Measurements from ENCODE around the gene FBXL12.
"Not testable (repeated sequence)": the region's sequence is repeated elsewhere in the genome, so short reads cannot be mapped to it uniquely, and the experiment has no call there.

Gene FBXL12

DNA sequence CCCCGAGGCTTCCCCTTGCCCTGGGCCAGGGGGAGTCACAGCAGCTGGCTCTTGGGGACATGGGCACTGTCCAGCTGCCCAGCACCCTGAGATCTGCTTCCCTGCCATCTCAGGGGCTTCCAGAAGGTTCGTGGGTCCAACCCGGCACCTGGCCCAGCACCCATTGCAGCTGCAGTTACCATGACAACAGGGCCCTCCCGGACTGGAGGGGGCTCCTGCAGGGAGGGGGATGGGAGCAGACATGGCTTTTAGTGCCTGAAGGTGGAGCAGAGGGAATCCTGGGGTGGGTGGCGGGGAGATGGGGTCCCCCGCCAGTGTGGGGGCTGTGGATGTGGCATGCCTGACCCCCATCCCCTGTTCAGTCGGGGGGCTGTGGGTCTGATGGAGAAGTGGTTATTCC lies 30.9 kb upstream of the FBXL12 start:
- Mint-ChIP-seq H3K4me3 (no peak overlapping the region), H3K27me3 (no peaks in the 10 kb centered on the region), H3K27ac (peak overlapping the region in 1 of 2 donors; percentile 23), H3K4me1 (ENCODE audit: low read depth in 2 of 2) (peaks cover 10 to 30% of the 10 kb centered on the region in 2 donors), H3K36me3 (ENCODE audit: insufficient read depth) (peaks cover 6% of the 10 kb centered on the region), H3K9me3 (no peaks in the 10 kb centered on the region)
- DNase-seq: no peak
- no peak for ATAC-seq (replicated peaks)

DNA sequence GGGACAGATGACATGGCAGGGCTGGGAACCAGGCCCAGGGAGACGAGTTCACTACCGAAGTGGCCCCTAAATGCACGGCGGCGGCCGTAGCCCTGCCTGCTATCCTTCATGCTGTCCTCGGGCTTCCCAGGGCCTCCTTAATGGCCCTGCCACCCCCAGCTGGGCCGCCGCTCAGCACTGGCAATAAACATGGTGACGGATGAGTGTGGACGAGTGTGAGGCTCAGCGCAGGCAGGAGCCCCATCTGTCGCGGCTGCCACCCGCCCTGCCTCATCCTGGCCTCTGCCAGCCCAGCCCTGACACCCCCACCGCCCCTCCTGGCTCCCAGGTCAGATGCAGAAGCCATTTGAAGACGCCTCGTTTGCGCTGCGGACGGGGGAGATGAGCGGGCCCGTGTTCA lies 29.9 kb upstream of the FBXL12 start:
- H3K36me3 Mint-ChIP-seq (ENCODE audit: insufficient read depth): peaks cover 7% of the 10 kb centered on the region
- H3K9me3 Mint-ChIP-seq: no peaks in the 10 kb centered on the region
- H3K27ac Mint-ChIP-seq: peak overlapping the region in 1 of 2 donors; percentile 65
- no peaks in the 10 kb centered on the region for H3K27me3 Mint-ChIP-seq
- peaks cover 10 to 25% of the 10 kb centered on the region in 2 donors for H3K4me1 Mint-ChIP-seq (ENCODE audit: low read depth in 2 of 2)
- DNase-seq: no peak
- ATAC-seq (replicated peaks): no peak
- no peak overlapping the region for H3K4me3 Mint-ChIP-seq

DNA sequence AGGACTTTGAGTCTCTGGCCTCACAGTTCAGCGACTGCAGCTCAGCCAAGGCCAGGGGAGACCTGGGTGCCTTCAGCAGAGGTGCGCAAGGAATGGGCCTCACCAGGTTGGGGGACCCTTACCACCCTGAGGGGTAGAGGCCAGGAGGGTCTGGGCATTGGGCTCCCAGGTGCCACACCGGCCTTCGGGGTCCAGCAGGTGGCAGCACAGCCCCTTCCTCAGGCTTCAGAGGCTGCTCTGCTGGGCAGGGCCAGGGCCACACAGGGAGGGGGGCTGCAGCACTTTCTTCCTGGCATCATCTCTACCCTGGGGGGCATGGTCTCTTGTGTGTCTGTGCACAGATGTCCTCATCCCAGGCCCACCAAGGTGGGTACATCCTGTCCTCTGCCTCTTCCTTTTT lies 29.2 kb upstream of the FBXL12 start:
- no peaks in the 10 kb centered on the region for H3K27me3 Mint-ChIP-seq
- H3K36me3 Mint-ChIP-seq (ENCODE audit: insufficient read depth): peaks cover 5% of the 10 kb centered on the region
- peak overlapping the region; percentile 29 to 65 for H3K27ac Mint-ChIP-seq
- no peak overlapping the region for H3K4me3 Mint-ChIP-seq
- H3K4me1 Mint-ChIP-seq (ENCODE audit: low read depth in 2 of 2): peaks cover 10 to 23% of the 10 kb centered on the region in 2 donors
- no peaks in the 10 kb centered on the region for H3K9me3 Mint-ChIP-seq
- ATAC-seq (replicated peaks) (peak; percentile 51), DNase-seq (peak in 2 of 3 experiments; percentile 26 to 27)

DNA sequence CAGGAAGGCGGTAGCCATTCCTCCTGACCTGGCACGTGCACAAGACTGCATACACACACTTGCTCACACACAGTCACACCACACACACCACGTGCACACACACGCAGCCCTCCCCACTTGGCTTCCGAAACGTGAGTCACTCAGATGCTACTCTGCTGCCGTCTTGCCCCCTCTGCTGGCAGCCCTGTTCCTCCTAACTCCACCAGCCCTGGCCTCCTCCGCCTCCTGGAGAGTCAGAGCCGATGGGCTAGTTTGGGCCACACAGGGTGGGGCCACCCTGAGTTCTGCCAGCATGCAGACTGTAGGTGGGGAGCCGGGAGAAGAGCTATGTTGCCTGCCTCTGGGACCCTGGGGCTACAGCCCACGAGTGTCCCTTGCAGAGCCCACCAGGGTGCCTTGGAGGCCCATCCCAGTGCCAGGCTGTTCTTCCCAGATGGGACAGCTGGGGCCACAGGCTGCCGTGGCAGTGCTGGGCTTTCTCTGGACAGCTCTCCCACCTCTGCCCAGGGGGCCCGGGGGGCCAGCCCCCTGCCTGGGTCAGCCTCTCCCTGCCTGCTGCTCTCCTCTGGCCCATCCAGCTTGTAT lies 28.3 kb upstream of the FBXL12 start:
- DNase-seq (no peak), ATAC-seq (replicated peaks) (peak; percentile 22)
- peaks cover 2% of the 10 kb centered on the region for H3K36me3 Mint-ChIP-seq (ENCODE audit: insufficient read depth)
- H3K9me3 Mint-ChIP-seq: no peaks in the 10 kb centered on the region
- H3K4me3 Mint-ChIP-seq: no peak overlapping the region
- no peaks in the 10 kb centered on the region for H3K27me3 Mint-ChIP-seq
- H3K4me1 Mint-ChIP-seq (ENCODE audit: low read depth in 2 of 2): peaks cover 10 to 26% of the 10 kb centered on the region in 2 donors
- H3K27ac Mint-ChIP-seq: peak overlapping the region in 1 of 2 donors; percentile 65

DNA sequence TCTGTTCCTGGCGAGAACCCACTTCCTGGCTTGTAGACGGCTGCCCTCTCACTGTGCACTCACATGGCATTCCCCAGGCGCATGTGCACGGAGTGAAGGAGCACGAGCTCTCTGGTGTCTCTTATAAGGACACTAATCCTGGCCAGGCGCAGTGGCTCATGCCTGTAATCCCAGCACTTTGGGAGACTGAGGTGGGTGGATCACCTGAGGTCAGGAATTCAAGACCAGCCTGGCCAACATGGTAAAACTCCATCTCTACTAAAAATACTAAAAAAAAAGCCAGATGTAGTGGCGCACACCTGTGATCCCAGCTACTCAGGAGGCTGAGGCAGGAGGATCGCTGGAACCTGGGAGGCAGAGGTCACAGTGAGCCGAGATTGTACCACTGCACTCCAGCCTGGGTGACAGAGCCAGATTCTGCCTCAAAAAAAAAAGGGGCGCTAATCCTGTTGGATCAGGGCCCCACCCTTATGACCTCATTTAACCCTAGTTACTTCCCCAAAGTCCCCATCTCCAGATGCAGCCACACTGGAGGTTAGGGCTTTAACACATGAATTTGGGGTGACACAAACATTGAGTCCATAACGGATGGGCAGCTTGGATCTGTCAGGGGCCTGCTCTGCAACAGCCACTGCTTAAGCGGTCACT lies 24.9 kb upstream of the FBXL12 start:
- H3K9me3 Mint-ChIP-seq; DNase-seq; H3K27ac Mint-ChIP-seq; H3K27me3 Mint-ChIP-seq; ATAC-seq (replicated peaks); H3K4me3 Mint-ChIP-seq: not testable (repeated sequence)
- H3K36me3 Mint-ChIP-seq (ENCODE audit: insufficient read depth): peaks cover 28% of the 10 kb centered on the region
- H3K4me1 Mint-ChIP-seq (ENCODE audit: low read depth in 2 of 2): peaks cover 20 to 28% of the 10 kb centered on the region in 2 donors

DNA sequence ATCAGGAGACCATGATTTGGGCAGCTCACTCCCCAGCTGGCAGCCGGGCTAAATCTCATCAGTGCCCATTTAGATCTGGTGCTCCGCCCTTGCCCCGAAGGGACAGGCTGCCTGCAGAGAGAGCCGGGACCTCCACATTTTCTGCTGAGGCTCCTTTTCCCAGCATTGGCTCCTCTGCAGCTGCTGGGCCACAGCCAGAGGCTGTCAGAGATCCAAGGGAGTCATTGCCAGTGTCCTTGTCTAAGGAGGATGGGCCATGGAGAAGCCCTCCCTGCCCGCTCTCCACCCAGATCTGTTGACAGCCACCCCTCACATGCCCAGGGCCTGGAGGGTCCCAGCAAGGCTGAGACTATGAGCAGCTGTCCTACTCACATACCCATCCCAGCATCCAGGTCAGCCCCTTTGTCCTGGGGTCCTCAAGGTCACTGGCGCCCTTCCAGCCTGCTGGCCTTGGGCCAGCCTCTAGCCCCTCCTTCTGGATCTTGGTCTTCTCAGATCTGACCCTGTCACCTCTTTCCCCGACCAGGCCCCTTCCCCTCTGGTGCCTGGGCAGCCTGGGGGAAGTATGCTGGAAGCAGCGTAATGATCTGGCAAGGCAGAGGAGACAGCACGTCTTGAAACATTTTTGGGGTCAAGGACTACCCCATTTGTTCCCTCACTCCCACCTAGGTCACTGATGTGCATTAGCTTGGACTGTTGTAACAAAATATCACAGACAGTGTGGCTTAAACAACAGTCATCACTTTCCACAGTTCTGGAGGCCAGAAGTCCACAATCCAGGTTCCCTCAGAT lies 24.2 kb upstream of the FBXL12 start:
- H3K9me3 Mint-ChIP-seq: no peaks in the 10 kb centered on the region
- H3K4me1 Mint-ChIP-seq (ENCODE audit: low read depth in 2 of 2): peaks cover 18 to 28% of the 10 kb centered on the region in 2 donors
- peaks cover 29% of the 10 kb centered on the region for H3K36me3 Mint-ChIP-seq (ENCODE audit: insufficient read depth)
- H3K27me3 Mint-ChIP-seq: no peaks in the 10 kb centered on the region
- DNase-seq (no peak), ATAC-seq (replicated peaks) (no peak)
- H3K4me3 Mint-ChIP-seq: no peak overlapping the region
- no peak overlapping the region for H3K27ac Mint-ChIP-seq

DNA sequence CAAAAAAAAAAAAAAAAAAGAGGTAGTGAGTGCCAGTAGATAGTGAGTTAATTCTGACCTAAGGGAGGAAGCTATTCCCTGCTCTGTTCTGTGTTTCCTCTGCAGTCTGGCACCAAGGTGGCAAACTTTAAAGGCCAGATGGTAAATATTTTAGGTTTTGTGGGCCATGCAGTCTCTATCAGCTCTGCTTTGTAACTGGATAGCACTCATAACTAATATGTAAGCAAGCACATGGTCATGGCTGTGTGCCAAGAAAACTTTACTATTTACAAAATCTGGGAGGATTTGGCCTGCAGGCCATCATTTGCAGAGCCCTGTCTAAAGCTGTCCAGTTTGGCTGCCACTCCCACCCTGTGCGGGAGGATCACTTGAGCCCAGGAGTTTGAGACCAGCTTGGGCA lies 20.5 kb upstream of the FBXL12 start:
- Mint-ChIP-seq H3K27me3 (no peaks in the 10 kb centered on the region), H3K27ac (no peak overlapping the region), H3K9me3 (no peaks in the 10 kb centered on the region), H3K36me3 (ENCODE audit: insufficient read depth) (peaks cover 40% of the 10 kb centered on the region), H3K4me1 (ENCODE audit: low read depth in 2 of 2) (peaks cover 24 to 25% of the 10 kb centered on the region in 2 donors), H3K4me3 (no peak overlapping the region)
- no peak for DNase-seq
- no peak for ATAC-seq (replicated peaks)

DNA sequence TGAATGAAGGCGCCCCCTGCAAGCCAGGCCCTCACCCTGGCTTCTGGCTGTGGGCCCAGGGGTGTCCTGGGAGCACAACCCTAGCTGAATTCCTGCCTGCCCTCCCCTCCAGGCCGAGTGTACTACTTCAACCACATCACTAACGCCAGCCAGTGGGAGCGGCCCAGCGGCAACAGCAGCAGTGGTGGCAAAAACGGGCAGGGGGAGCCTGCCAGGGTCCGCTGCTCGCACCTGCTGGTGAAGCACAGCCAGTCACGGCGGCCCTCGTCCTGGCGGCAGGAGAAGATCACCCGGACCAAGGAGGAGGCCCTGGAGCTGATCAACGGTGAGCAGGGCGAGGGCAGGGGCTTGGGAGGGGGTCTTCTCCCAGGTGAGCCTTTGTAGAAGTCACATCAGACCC lies 19.4 kb upstream of the FBXL12 start:
- Mint-ChIP-seq H3K9me3 (no peaks in the 10 kb centered on the region), H3K36me3 (ENCODE audit: insufficient read depth) (peaks cover 43% of the 10 kb centered on the region), H3K4me3 (no peak overlapping the region), H3K27me3 (no peaks in the 10 kb centered on the region), H3K4me1 (ENCODE audit: low read depth in 2 of 2) (peaks cover 25 to 27% of the 10 kb centered on the region in 2 donors), H3K27ac (no peak overlapping the region)
- DNase-seq: no peak
- no peak for ATAC-seq (replicated peaks)

DNA sequence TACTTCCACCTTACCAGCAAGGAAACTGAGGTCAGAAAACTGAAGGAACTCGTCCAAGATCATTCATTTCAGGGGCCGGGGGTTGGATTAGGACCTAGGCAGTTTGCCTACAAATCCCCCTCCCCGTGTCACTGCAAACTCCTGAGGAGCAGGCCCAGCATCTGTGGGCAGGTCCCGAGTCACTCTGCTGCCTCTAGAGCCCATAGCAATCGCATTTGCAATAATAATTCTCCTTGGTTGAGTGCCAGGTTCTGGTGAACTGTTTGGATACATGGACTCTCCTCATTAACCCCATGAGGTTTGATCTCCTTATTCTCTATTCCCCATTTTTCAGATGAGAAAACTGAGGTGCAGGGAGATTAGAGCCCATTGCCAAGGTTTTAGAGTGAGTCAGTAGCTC lies 17.1 kb upstream of the FBXL12 start:
- Mint-ChIP-seq H3K9me3 (no peaks in the 10 kb centered on the region), H3K27ac (peak overlapping the region; percentile 68 to 96), H3K27me3 (no peaks in the 10 kb centered on the region), H3K36me3 (ENCODE audit: insufficient read depth) (peaks cover 37% of the 10 kb centered on the region), H3K4me3 (peak overlapping the region; percentile 87 to 89), H3K4me1 (ENCODE audit: low read depth in 2 of 2) (peaks cover 16 to 17% of the 10 kb centered on the region in 2 donors)
- no peak for ATAC-seq (replicated peaks)
- no peak for DNase-seq

DNA sequence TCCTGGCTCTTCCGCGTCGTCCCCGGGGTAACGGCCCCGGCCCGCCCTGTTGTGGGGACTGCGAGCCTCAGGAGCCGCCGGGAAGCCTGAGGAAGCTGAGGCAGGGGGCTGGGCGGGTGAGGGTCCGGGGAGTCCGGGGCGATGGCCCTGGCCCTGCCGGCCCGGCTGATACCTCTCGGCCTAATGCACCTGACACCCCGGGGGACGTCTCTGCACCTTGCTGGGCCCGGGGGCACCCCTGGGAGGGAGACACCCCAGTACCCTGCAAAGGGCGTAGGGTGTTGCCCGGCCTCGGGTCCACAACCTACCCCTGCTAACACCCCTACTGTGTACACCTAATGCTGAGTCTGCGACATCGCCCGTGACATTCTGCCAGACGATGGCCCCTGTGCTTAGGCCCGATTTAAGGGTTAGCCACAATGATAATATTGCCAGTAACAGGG lies 16.6 kb upstream of the FBXL12 start:
- H3K27me3 Mint-ChIP-seq: no peaks in the 10 kb centered on the region
- no peak for DNase-seq
- ATAC-seq (replicated peaks): no peak
- H3K4me1 Mint-ChIP-seq (ENCODE audit: low read depth in 2 of 2): peaks cover 16 to 17% of the 10 kb centered on the region in 2 donors
- peak overlapping the region; percentile 87 to 89 for H3K4me3 Mint-ChIP-seq
- H3K27ac Mint-ChIP-seq: peak overlapping the region; percentile 86 to 96
- H3K36me3 Mint-ChIP-seq (ENCODE audit: insufficient read depth): peaks cover 36% of the 10 kb centered on the region
- H3K9me3 Mint-ChIP-seq: no peaks in the 10 kb centered on the region

DNA sequence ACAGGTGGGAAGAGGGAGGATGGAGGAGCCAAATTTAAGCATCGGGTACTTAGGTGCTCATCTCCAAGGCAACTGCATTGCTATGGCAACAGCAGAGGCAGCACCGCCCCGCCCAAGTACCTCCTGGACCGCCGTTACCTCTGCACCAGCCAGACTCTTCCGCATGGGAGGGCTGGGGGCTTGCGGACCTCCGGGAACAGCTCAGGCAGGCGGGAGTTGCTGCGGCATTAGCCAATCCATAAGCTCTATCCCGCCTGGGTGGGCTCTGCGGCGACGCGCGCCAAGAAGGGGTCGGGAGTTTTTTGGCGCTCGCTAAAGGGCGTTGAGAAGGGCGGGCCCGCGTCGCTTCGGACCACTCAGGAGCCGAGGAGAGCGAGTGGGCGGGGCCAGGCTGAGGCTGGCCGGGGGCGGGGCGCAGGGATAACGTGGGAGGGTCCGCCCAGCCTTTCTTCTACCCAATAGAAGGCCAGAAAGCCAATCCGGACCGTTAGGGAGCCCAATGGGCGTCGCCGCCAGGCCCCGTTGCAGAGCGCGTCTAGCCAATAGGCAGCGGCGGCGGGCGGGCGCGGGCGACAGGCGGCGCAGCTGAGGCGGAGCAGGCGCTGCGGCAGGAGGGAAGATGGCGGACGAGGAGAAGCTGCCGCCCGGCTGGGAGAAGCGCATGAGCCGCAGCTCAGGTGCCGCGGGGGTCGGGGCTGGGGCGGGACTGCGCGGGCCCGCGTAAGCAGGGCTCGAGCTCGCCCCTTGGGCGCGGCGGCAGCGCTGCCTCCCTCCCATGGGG lies 16.0 kb upstream of the FBXL12 start, which contains the start of gene PIN1:
Gene PIN1, plus strand, starts transcription at position 593 of the 781 bp plus-strand sequence. Its CDS starts 27 bp downstream, at position 620.
- no peaks in the 10 kb centered on the region for H3K27me3 Mint-ChIP-seq
- H3K36me3 Mint-ChIP-seq (ENCODE audit: insufficient read depth): peaks cover 35% of the 10 kb centered on the region
- H3K27ac Mint-ChIP-seq: peak within 1 kb of the TSS; percentile 86 to 96
- H3K4me1 Mint-ChIP-seq (ENCODE audit: low read depth in 2 of 2): peaks cover 16 to 17% of the 10 kb centered on the region in 2 donors
- no peaks in the 10 kb centered on the region for H3K9me3 Mint-ChIP-seq
- H3K4me3 Mint-ChIP-seq: peak within 1 kb of the TSS; percentile 87 to 89
- DNase-seq (peak; percentile 99), ATAC-seq (replicated peaks) (peak; percentile 94)

DNA sequence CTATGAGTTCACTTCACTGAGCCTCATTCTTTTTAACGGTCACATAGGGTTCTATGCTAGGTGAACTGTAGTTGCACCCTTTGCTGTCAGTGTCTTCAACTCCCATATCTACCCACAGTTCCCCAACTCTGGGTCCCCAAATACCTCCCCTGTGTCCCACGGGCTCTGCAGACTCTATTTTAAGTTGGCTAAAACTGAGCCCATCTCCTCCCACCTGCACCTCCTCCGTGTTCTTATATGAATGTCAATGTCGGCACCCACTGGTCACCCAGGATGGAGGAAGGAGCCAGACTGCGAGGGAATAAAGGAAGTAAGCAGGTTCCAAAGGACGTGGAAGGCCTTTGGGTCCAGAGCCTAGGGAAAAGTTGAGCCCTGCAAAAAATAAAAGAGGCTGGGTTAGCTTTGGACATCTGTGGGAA lies 15.4 kb upstream of the FBXL12 start:
- H3K36me3 Mint-ChIP-seq (ENCODE audit: insufficient read depth): peaks cover 33% of the 10 kb centered on the region
- peak overlapping the region; percentile 87 to 89 for H3K4me3 Mint-ChIP-seq
- peaks cover 16 to 17% of the 10 kb centered on the region in 2 donors for H3K4me1 Mint-ChIP-seq (ENCODE audit: low read depth in 2 of 2)
- DNase-seq: no peak
- no peaks in the 10 kb centered on the region for H3K9me3 Mint-ChIP-seq
- no peaks in the 10 kb centered on the region for H3K27me3 Mint-ChIP-seq
- H3K27ac Mint-ChIP-seq: peak overlapping the region; percentile 86 to 96
- ATAC-seq (replicated peaks): no peak

DNA sequence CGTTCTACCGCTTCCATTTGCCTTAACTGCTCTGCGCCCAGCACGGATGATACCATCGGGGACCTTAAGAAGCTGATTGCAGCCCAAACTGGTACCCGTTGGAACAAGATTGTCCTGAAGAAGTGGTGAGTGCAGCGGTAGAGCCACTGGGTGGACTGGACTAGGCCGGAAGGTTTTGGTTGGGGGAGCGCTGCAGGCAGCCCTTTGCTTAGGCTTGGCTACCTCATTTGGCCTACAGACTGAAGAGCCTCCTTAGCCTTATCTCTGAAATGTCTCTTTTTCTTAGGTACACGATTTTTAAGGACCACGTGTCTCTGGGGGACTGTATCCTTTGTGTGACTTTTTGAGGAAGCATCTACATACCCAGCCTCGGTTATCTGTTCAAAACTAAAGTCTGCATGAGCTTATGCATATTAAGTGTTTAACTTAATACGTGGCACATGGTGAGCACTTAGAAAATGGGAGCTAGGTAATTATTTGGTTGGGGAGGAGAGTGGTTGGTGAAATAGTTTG lies 9.7 kb upstream of the FBXL12 start:
- Mint-ChIP-seq H3K4me3 (peak overlapping the region; percentile 91 to 96), H3K36me3 (ENCODE audit: insufficient read depth) (peaks cover 17% of the 10 kb centered on the region), H3K27me3 (no peaks in the 10 kb centered on the region), H3K9me3 (no peaks in the 10 kb centered on the region), H3K27ac (peak overlapping the region; percentile 91 to 95), H3K4me1 (ENCODE audit: low read depth in 2 of 2) (peaks cover 18 to 21% of the 10 kb centered on the region in 2 donors)
- no peak for DNase-seq
- no peak for ATAC-seq (replicated peaks)
